Subcutaneous abdominal adipose tissue (tissue), 5 donors: Measurements from ENCODE around the gene KDM1B.

Experiments
- H3K27ac ChIP-seq: one replicate; pipeline ENCODE4 v1.7.0; 2013; ENCODE audit warnings: low read depth, mild to moderate bottlenecking, inconsistent platforms, low read length, moderate library complexity
- H3K27me3 ChIP-seq, 5 donors: one replicate each; pipeline ENCODE4 v1.7.0; 2013; ENCODE audit warnings: low read length in 5 of 5, inconsistent platforms in 1 of 5; ENCODE audit not compliant: control insufficient read depth in 5 of 5, insufficient read depth in 4 of 5
- H3K36me3 ChIP-seq, 5 donors: one replicate each; pipeline ENCODE4 v1.7.0; 2013; ENCODE audit warnings: low read length in 5 of 5; ENCODE audit not compliant: control insufficient read depth in 5 of 5, insufficient read depth in 5 of 5
- H3K4me1 ChIP-seq, 5 donors: one replicate each; pipeline ENCODE4 v1.7.0; 2013; ENCODE audit warnings: low read length in 5 of 5, mild to moderate bottlenecking in 3 of 5, moderate library complexity in 1 of 5; ENCODE audit not compliant: control insufficient read depth in 5 of 5, insufficient read depth in 5 of 5
- H3K4me3 ChIP-seq, 5 donors: one replicate each; pipeline ENCODE4 v1.7.0; 2013; ENCODE audit warnings: low read length in 5 of 5, low read depth in 1 of 5
- H3K9ac ChIP-seq, 5 donors: one replicate each; pipeline ENCODE4 v1.7.0; 2013; ENCODE audit warnings: low read length in 5 of 5, mild to moderate bottlenecking in 4 of 5, moderate library complexity in 3 of 5
- H3K9me3 ChIP-seq, 5 donors: one replicate each; pipeline ENCODE4 v1.7.0; 2013; ENCODE audit warnings: low read length in 5 of 5; ENCODE audit not compliant: control insufficient read depth in 5 of 5
- donor health status: healthy.
- donor health status: healthy.
- donor health status: healthy.
- donor health status: healthy.
- donor health status: healthy.

Gene KDM1B

DNA sequence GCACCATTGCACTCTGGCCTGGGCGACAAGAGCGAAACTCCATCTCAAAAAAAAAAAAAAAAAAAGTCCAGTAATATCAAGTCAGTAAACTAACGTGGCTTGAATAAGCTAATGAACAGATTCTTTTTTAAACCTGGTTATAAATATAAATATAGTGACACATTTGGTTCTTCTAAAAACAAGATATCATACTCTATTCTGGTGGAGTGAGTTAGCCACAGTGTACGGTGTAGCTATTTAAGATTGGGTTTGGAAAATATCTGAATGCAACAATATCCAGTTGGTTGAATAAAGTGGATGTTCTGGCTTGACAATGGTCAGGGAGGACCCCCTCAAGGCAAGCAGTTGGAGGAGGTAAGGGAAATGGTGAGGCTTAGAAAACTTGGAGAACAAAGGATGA, 115.0 kb downstream of the KDM1B start:
- Histone ChIP-seq H3K27me3 (peaks cover 0 to 7% (median 3%) of the 10 kb centered on the region in 5 donors), H3K36me3 (no peaks in the 10 kb centered on the region), H3K4me3 (no peak overlapping the region), H3K9ac (no peak overlapping the region), H3K27ac (no peak overlapping the region), H3K4me1 (peaks cover 0 to 1% (median under 1%) of the 10 kb centered on the region in 5 donors), H3K9me3 (no peaks in the 10 kb centered on the region)
